GM19372 (cell line): Measurements from ENCODE around the gene KCNT1.

Experiments
- ATAC-seq: cut with Tn5 transposase; IDR thresholded peaks from one replicate; pipeline ENCODE4 v1.9.1; 2021; ENCODE audit warnings: mild to moderate bottlenecking, low read depth, moderate library complexity; ENCODE audit not compliant: unreplicated experiment

The KCNT1 gene

DNA sequence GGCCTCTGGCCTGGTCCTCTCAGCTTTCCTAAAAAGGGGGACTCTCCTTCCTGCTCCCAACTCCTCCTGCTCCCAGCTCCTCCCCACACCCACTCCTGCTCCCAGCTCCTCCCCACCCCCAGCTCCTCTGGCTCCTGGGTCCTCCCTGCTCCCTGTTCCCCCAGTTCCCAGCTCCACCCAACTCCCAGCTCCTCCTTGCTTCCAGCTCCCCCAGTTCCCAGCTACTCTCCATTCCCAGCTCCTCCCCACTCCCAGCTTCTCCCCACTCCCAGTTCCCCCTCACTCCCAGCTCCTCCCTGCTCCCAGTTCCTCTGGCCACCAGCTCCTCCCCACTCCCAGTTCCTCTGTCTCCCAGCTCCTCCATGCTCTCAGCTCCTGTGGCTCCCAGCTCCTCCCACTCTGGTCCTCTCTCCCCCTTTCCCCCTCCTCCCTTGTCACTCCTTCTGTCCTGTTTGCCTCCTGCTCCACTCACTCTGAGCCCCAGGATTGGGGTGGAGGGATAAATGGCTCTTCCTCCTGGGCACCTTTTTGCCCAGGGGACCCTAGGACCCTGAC, 75.7 kb downstream of the KCNT1 start:
- ATAC-seq: no peak

DNA sequence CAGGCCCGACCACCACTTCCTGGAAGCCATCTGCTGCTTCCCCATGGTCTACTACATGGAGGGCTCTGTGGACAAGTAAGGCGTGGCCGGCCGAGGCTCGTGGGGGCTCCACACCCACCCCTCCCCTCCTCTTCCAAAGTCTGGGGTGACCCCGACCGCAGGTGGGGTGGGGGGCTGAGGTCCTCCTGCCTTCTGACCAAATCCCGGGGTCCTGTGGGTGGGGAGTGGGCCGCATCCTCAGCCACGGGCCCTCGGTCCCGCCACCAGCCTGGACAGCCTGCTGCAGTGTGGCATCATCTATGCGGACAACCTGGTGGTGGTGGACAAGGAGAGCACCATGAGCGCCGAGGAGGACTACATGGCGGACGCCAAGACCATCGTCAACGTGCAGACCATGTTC, 76.4 kb downstream of the KCNT1 start:
- ATAC-seq: no peak

DNA sequence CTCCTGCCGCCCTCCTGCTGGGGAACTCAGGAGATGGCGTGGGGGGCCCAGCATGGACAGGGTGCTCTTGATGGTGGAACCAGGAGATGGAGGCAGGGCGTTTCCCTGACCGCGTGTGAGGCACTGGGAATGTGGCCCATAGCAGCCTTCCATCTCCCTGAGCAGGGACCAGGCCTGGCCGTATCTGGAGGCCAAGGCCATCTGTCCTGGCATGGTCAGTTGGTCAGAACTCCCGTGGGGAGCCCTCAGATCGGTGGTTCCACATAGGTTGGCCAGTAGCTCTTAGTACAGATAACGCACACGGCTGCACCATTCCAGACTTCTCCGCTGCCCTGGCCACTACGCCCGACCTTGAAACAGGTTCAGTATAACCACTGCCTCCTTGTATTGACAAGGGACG, 77.6 kb downstream of the KCNT1 start:
- no peak for ATAC-seq

GRCh38 chr9:135780086-135780485, 78.1 kb downstream of the KCNT1 start:
- no peak for ATAC-seq

- ATAC-seq: no peak
Measured at GRCh38 chr9:135780626-135781025, 78.6 kb downstream of the KCNT1 start.

DNA sequence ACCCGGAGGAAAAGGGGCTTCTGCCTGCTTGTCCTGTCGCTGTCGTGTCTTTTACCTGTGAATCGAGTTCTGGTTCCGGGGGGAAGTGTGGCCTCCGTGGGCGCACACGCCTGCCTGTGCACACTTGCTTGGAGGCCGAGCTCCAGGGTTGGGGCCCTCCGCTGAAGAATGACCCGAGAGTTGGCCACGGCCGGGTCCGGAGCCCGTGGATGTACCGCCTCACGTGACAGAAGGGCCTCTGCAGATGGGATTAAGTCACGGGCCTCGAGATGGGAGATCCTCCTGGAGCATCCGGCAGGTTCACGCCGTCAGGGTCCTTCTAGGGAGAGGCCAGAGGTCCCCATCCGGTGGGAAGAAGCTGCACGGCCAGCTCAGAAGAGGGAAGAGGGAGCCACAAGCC, 81.0 kb downstream of the KCNT1 start:
- ATAC-seq: no peak

DNA sequence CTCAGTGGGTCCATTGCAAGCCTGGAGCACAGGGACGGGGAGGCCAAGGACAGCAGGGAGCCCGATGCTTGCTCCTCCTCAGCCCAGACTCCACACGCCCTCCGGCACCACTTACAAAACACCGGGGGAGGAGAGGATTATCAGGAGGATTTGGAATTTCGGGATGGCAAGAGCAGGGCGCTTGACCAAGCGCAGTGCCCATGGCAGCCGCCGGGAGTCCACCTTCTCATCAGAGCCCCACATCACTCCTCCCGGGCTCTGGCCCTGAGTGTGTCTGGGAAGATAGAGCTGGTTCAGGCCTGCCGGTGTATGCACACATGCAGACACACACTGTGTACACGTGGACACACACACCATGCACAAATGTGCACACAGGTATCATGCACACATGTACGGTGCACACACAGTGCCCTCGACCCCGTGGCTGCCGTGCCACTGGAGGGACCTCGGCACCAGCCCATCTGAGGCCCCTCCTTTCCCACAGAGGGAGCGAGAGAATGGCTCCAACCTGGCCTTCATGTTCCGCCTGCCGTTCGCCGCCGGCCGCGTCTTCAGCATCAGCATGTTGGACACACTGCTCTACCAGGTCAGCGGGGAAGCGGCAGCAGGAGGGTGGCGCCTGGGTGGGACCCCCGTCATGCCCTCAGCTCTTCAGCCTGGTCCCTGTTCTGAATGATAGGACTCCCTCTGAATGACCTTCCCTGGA, 81.7 kb downstream of the KCNT1 start:
- ATAC-seq: no peak

- no peak for ATAC-seq
Measured at GRCh38 chr9:135785013-135785575, 83.1 kb downstream of the KCNT1 start.

- no peak for ATAC-seq
Measured at GRCh38 chr9:135786146-135786690, 84.2 kb downstream of the KCNT1 start.

GRCh38 chr9:135787317-135787716, 85.3 kb downstream of the KCNT1 start:
- ATAC-seq: no peak

DNA sequence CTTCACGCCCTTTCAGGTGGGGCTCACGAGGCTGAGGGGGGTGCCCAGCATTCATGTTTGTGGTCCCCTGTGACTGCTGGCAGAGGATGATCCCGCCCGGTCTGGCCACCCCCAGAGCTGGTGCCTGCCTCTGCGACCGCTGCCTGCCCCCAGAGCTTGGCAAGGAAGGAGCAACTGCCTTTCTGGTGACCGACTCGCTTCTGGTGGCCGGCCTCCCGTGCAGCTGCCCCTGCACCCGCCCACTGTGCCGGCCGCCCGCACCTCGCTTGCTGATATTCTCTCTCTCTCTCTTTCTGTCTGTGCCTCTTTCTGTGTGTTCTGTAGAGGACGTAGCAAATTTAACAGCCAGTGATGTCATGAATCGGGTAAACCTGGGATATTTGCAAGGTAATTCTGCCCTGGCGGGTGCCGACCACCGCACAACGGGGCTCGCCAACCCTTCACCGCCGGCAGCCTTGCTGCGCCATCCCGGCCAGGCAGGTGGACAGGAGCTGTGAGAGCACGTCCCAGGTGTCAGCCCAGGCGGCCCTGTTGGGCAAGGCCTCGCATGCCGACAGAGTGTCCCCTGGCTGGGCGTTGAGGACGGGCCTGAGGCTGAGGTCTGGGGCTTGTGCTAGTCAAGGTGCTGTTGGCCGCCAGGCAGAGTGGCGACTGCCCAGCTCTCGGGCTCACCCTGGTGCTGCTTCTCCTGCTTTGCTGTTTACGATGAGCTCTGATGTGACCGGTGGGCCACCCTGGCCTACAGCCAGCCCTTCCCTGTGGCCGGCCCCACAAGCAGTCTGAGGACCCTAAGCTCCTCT, 86.0 kb downstream of the KCNT1 start:
- ATAC-seq: no peak

GRCh38 chr9:135788576-135789300, 86.8 kb downstream of the KCNT1 start:
- ATAC-seq: no peak

GRCh38 chr9:135789838-135790291, 87.9 kb downstream of the KCNT1 start:
- ATAC-seq: no peak

- no peak for ATAC-seq
Measured at GRCh38 chr9:135790356-135790755, 88.4 kb downstream of the KCNT1 start.

DNA sequence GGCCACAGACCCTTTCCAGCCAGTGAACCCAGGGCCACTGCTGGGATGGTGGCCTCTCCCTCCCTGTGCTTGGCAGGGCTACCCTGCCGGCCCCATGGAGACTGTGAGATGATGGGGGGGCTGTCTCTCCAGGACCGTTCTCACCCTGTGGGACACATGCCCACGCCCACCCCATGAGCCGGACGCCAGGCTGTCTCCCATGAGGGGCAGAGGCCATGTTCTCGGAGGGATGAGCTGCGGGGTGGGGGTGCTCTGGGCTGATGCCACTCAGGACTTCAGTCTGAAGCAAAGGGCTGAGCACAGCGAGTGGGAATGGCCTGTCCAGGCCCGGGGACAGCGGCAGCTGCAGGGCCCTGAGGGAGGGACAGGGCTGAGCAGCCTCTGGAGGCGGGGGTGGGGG, 88.9 kb downstream of the KCNT1 start:
- ATAC-seq: no peak

GRCh38 chr9:135791431-135792267, 89.7 kb downstream of the KCNT1 start:
- no peak for ATAC-seq

DNA sequence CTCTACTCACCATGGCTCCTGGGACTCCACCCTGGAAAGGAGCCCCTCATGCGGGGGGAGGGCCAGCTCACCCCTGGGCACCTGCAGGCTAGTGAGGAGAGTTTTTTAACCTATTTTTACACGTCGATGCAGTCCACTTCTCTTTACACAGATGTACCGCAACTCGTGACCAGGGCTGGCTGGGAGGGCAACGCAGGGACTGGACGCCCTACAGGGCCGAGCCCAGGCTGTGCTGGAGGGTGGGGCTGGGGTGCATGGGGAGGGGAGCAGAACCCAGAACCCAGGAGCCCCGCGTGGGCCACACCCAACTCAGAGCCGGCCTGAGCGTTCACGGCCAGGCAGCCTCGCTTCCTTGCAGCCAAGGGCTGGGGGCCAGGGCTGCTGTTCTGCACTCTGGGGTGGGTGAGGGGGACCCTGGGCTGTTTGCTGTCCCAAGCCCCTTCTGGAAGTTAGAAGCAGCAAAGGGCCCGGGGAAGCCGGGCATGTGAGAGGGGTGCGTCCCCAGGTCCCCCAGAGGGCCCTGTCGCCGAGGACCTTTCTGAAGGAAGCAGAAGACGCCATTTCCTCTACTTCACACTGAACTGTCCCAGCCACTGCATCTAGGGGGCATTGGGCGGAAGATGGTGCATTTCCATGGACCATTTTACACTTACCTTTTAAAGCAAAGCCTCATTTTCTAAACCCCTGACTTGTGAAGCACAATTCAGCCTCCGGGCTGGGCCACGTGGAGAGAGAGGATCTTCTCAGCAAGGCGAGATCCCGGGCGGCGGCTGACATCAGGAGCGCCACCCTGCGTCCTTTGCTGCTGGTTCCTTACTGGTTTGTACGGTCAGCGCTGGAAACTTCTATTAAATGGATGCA, 90.5 kb downstream of the KCNT1 start:
- no peak for ATAC-seq

- no peak for ATAC-seq
Measured at GRCh38 chr9:135793221-135794056, 91.5 kb downstream of the KCNT1 start.
